GM12872 (cell line): Measurements from ENCODE around the gene ANO7.

Experiments
- TF ChIP-seq, protein P1 (sequence below): IDR thresholded peaks from 3 replicates; pipeline ENCODE4 v1.5.1; 2011; ENCODE audit warnings: low read depth, mild to moderate bottlenecking, low read length, moderate library complexity; ENCODE audit not compliant: insufficient read depth

Gene ANO7

GRCh38 chr2:241226723-241227572 is 38.5 kb downstream of the ANO7 start:
- TF ChIP-seq, protein P1, sequence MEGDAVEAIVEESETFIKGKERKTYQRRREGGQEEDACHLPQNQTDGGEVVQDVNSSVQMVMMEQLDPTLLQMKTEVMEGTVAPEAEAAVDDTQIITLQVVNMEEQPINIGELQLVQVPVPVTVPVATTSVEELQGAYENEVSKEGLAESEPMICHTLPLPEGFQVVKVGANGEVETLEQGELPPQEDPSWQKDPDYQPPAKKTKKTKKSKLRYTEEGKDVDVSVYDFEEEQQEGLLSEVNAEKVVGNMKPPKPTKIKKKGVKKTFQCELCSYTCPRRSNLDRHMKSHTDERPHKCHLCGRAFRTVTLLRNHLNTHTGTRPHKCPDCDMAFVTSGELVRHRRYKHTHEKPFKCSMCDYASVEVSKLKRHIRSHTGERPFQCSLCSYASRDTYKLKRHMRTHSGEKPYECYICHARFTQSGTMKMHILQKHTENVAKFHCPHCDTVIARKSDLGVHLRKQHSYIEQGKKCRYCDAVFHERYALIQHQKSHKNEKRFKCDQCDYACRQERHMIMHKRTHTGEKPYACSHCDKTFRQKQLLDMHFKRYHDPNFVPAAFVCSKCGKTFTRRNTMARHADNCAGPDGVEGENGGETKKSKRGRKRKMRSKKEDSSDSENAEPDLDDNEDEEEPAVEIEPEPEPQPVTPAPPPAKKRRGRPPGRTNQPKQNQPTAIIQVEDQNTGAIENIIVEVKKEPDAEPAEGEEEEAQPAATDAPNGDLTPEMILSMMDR = no peak

- TF ChIP-seq, protein P1 = no peak
Observed at GRCh38 chr2:241227594-241227993, 39.1 kb downstream of the ANO7 start.

- TF ChIP-seq, protein P1 = no peak
Observed at GRCh38 chr2:241228081-241228859, 39.8 kb downstream of the ANO7 start.

DNA sequence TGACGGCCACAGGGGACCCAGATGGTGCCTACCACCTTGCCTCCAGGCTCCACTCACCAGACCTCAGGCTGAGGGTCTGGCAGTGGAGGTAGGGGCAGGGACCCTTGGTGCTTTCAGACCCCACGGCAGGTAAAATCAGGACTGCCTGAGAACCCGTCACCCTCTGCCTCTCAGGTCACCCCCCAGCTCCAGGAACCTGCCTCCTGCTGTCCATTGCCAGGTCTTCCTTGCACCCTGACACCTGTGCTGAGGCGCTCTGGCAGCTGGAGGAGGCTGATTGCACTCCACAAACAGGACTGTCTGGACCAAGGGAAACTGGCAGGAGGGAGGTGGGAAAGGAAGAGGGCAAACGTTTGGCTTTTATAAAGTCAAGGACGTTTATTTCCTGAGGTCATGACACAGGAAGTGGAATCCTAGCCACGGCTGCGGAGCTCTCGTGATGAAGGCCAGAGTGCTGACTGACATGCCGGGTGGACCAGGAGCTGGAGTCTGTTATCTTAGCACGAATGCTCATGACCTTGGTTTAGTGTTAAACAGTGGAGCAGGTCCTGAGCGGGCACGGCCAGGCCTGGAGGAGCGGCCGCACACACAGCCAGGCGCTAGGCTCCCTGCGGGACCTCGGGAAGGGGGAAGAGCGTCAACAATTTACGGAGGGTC is 40.5 kb downstream of the ANO7 start:
- TF ChIP-seq, protein P1 = no peak

DNA sequence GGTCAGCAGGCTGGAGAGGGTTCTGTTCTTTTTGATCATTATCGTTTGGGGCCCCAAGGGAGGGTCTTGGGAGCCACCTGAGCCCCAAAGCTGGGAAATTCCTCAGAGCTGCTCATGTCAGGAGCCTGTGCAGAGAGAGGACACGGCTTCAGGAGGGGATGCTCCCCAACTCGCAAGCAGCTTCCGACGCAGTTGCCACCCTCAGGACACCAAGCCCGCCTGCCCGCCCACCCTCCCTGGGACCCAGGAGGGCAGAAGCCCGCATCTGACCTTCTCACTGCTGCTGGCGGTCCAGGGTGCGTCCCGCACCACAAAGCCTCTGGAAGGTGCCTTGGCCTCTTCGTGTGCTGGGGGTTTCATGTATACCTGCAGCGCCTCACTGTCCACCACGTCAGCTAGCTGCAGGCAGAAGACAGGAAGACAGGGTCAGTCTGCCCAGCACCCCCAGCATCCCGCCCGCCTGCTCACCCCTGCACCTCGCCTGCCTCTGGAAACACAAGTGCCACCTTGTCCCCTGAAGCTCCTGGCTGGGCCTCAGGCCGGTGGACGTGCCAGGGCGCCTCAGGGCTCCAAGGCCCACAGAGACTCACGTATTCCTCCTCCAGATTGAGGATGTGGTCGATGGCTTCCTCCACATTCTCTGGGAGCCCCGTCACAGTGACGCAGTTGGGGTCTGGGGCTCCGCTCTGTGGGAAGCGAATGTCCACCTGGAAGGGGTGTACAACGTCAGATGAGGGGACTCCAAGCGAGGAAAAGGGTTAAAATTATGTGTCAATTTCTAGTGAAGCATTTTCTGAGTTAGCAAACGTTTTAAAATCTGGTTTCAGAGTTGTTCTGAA is 41.3 kb downstream of the ANO7 start:
- TF ChIP-seq, protein P1 = no peak

GRCh38 chr2:241230435-241230834 is 42.0 kb downstream of the ANO7 start:
- TF ChIP-seq, protein P1 = no peak
